ENCODE data around the gene MAP3K8.

Gene MAP3K8

GRCh38 chr10:30415593-30415992 is 18.4 kb upstream of the MAP3K8 start (continued):
- TF ChIP-seq PATZ1 (CRISPR knock-in tag; IDR thresholded peaks at IDR 0.05; ENCODE audit: borderline replicate concordance) (no peak), ZNF8 (CRISPR knock-in tag; IDR thresholded peaks at IDR 0.05) (no peak), TCF4 (CRISPR knock-in tag; IDR thresholded peaks at IDR 0.05; ENCODE audit: borderline replicate concordance) (no peak), ESRRG (CRISPR knock-in tag; IDR thresholded peaks at IDR 0.05) (no peak)

- TF ChIP-seq POU6F1 (CRISPR knock-in tag; IDR thresholded peaks at IDR 0.05; ENCODE audit: borderline replicate concordance, low read depth) = no peak
- no peak for TF ChIP-seq ARNTL (CRISPR knock-in tag; IDR thresholded peaks at IDR 0.05; ENCODE audit: borderline replicate concordance, low read depth)
- TF ChIP-seq ZFP30 (CRISPR knock-in tag; IDR thresholded peaks at IDR 0.05) = no peak
- no peak for TF ChIP-seq GLIS3 (CRISPR knock-in tag; IDR thresholded peaks at IDR 0.05)
- TF ChIP-seq ZNF565 (CRISPR knock-in tag; conservative IDR thresholded peaks at IDR 0.05; ENCODE audit: low read depth) = no peak
- no peak for TF ChIP-seq TOX (CRISPR knock-in tag; IDR thresholded peaks at IDR 0.05; ENCODE audit: borderline replicate concordance)
- no peak for TF ChIP-seq PPARA (CRISPR knock-in tag; IDR thresholded peaks at IDR 0.05; ENCODE audit: borderline replicate concordance)
- TF ChIP-seq TSHZ2 (CRISPR knock-in tag; IDR thresholded peaks at IDR 0.05) = no peak
- no peak for TF ChIP-seq OSR1 (CRISPR knock-in tag; IDR thresholded peaks at IDR 0.05)
- no peak for TF ChIP-seq PATZ1 (CRISPR knock-in tag; IDR thresholded peaks at IDR 0.05; ENCODE audit: borderline replicate concordance)
- no peak for TF ChIP-seq ESRRG (CRISPR knock-in tag; IDR thresholded peaks at IDR 0.05)
- TF ChIP-seq ZFP3 (CRISPR knock-in tag; IDR thresholded peaks at IDR 0.05) = no peak
- TF ChIP-seq CREB5 (CRISPR knock-in tag; IDR thresholded peaks at IDR 0.05; ENCODE audit: low read depth) = no peak
- no peak for TF ChIP-seq ZNF70 (CRISPR knock-in tag; IDR thresholded peaks at IDR 0.05)
- TF ChIP-seq SNAI2 (CRISPR knock-in tag; IDR thresholded peaks at IDR 0.05) = no peak
- no peak for TF ChIP-seq CSRNP3 (CRISPR knock-in tag; IDR thresholded peaks at IDR 0.05)
- no peak for ATAC-seq
Observed at GRCh38 chr10:30417301-30417700, 16.7 kb upstream of the MAP3K8 start.

GRCh38 chr10:30420266-30420665 is 13.7 kb upstream of the MAP3K8 start:
- TF ChIP-seq PATZ1 (CRISPR knock-in tag; IDR thresholded peaks at IDR 0.05; ENCODE audit: borderline replicate concordance) = no peak
- no peak for TF ChIP-seq BACH2 (CRISPR knock-in tag; IDR thresholded peaks at IDR 0.05; ENCODE audit: borderline replicate concordance)
- TF ChIP-seq OSR1 (CRISPR knock-in tag; IDR thresholded peaks at IDR 0.05) = no peak
- no peak for TF ChIP-seq ZNF70 (CRISPR knock-in tag; IDR thresholded peaks at IDR 0.05)
- no peak for TF ChIP-seq TCF4 (CRISPR knock-in tag; IDR thresholded peaks at IDR 0.05; ENCODE audit: borderline replicate concordance)
- TF ChIP-seq ESRRG (CRISPR knock-in tag; IDR thresholded peaks at IDR 0.05) = no peak
- no peak for TF ChIP-seq CREB5 (CRISPR knock-in tag; IDR thresholded peaks at IDR 0.05; ENCODE audit: low read depth)
- TF ChIP-seq ZNF8 (CRISPR knock-in tag; IDR thresholded peaks at IDR 0.05) = no peak
- TF ChIP-seq PPARA (CRISPR knock-in tag; IDR thresholded peaks at IDR 0.05; ENCODE audit: borderline replicate concordance) = no peak
- no peak for TF ChIP-seq ISL1 (CRISPR knock-in tag; IDR thresholded peaks at IDR 0.05)
- no peak for TF ChIP-seq TOX (CRISPR knock-in tag; IDR thresholded peaks at IDR 0.05; ENCODE audit: borderline replicate concordance)
- no peak for ATAC-seq

Measured in SK-N-SH treated with all-trans-retinoic acid at 6 μM for 48 hours (cell line).